Lower leg skin (tissue), 3 donors: ENCODE results near the gene TNNT1.

Source experiments
- POLR2A ChIP-seq, 2 donors: fragments of 450-650 bp; IDR thresholded peaks; one replicate each; pipeline ENCODE4 v1.6.1; 2016 to 2017; ENCODE audit warnings: antibody characterized with exemption in 2 of 2, mild to moderate bottlenecking in 1 of 2, moderate library complexity in 1 of 2
- TF ChIP-seq, protein P1 (sequence below), 3 donors: fragments of 450-650 bp; IDR thresholded peaks; one replicate each; pipeline ENCODE4 v1.5.1; 2016; ENCODE audit warnings: antibody characterized with exemption in 3 of 3, mild to moderate bottlenecking in 3 of 3, moderate library complexity in 2 of 3

DNA sequence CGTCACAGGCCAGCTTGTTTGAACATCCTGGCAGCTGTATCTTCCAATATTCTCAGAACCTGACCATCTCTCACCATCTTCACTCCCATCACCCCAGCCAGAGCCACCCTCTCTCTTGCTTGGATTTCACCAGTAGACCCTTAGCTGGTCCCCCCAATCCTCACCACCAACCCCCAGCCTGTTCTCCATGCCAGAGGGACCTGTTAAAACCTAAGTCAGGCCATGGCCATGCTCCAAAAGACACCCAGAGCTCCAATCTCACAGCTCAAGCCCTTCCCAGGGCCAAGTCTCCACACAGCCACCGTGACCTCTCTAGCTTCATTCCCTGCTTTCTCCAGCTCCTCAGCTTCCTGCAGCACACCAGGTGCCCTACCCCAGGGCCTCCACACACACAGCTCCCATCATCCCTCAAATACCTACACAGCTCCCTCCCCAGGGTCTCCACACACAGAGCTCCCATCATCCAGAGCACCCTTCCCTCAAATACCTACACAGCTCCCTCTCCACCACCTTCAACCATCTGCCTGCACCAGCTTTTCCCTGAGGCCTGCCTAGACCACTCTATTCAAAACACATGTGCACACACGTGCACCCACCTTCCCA lies 59.6 kb downstream of the TNNT1 start:
- TF ChIP-seq, protein P1, sequence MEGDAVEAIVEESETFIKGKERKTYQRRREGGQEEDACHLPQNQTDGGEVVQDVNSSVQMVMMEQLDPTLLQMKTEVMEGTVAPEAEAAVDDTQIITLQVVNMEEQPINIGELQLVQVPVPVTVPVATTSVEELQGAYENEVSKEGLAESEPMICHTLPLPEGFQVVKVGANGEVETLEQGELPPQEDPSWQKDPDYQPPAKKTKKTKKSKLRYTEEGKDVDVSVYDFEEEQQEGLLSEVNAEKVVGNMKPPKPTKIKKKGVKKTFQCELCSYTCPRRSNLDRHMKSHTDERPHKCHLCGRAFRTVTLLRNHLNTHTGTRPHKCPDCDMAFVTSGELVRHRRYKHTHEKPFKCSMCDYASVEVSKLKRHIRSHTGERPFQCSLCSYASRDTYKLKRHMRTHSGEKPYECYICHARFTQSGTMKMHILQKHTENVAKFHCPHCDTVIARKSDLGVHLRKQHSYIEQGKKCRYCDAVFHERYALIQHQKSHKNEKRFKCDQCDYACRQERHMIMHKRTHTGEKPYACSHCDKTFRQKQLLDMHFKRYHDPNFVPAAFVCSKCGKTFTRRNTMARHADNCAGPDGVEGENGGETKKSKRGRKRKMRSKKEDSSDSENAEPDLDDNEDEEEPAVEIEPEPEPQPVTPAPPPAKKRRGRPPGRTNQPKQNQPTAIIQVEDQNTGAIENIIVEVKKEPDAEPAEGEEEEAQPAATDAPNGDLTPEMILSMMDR (IDR thresholded peaks at IDR 0.05) = no peak
- no peak for TF ChIP-seq POLR2A (IDR thresholded peaks at IDR 0.05)
